ENCODE results near the gene ARID5A. TPM values are rescaled to one million over a fixed set of nuclear protein-coding genes. Genes with fewer than 3 reads are reported as not detected.

The ARID5A gene
- total and polyA plus RNA-seq, 2 of the 13 experiments (the other 11 are each of a cell fraction or from before 2014, with no cell fraction given) = 6.0 to 9.5 TPM

- peak; percentile 63 for TF ChIP-seq BHLHE40 (IDR thresholded peaks at IDR 0.05; ENCODE audit: low read length)
- peak; percentile 93 for TF ChIP-seq SRF (IDR thresholded peaks at IDR 0.05; ENCODE audit: low read depth, low read length)
- no peak for TF ChIP-seq MTF1 (CRISPR knock-in tag; IDR thresholded peaks at IDR 0.05)
- peak; percentile 100 for TF ChIP-seq XRCC5 (optimal IDR thresholded peaks at IDR 0.05; ENCODE audit: low read length)
- TF ChIP-seq ZNF124 (CRISPR knock-in tag; IDR thresholded peaks at IDR 0.05) = peak; percentile 97
- no peak for TF ChIP-seq FOXO4 (CRISPR knock-in tag; conservative IDR thresholded peaks at IDR 0.05)
- TF ChIP-seq KLF9 (CRISPR knock-in tag; IDR thresholded peaks at IDR 0.05; ENCODE audit: low read depth) = no peak
- TF ChIP-seq ELF1 (CRISPR knock-in tag; IDR thresholded peaks at IDR 0.05) = peak; percentile 71
- TF ChIP-seq GATAD2A (CRISPR knock-in tag; IDR thresholded peaks at IDR 0.05) = peak; percentile 94
- TF ChIP-seq ELF4 (CRISPR knock-in tag; IDR thresholded peaks at IDR 0.05; ENCODE audit: borderline replicate concordance) = no peak
- TF ChIP-seq FUBP1 (CRISPR knock-in tag; IDR thresholded peaks at IDR 0.05; ENCODE audit: borderline replicate concordance) = no peak; the same call in 1 of the 2 replicates
- no peak for TF ChIP-seq NFAT5 (CRISPR knock-in tag; IDR thresholded peaks at IDR 0.05)
- no peak for TF ChIP-seq ZSCAN20 (CRISPR knock-in tag; IDR thresholded peaks at IDR 0.05; ENCODE audit: borderline replicate concordance)
- TF ChIP-seq ONECUT2 (CRISPR knock-in tag; IDR thresholded peaks at IDR 0.05) = peak; percentile 47; the same call in 1 of the 2 replicates
- TF ChIP-seq AGO1 (IDR thresholded peaks at IDR 0.05; ENCODE audit: low read depth, low read length, poor library complexity, severe bottlenecking) = no peak
- TF ChIP-seq ZNF253 (CRISPR knock-in tag; IDR thresholded peaks at IDR 0.05; ENCODE audit: borderline replicate concordance) = no peak
- TF ChIP-seq ZFP36L1 (CRISPR knock-in tag; IDR thresholded peaks at IDR 0.05) = peak; percentile 73; the same call in 1 of the 2 replicates
- no peak for TF ChIP-seq ZNF883 (CRISPR knock-in tag; IDR thresholded peaks at IDR 0.05; ENCODE audit: not compliant biosample characterization)
- TF ChIP-seq ESRRA (CRISPR knock-in tag; IDR thresholded peaks at IDR 0.05; ENCODE audit: low read depth) = peak; percentile 91
- TF ChIP-seq TBL1XR1 (IDR thresholded peaks at IDR 0.05; ENCODE audit: borderline replicate concordance, low read length, partially characterized antibody) = peak; percentile 43
Observed at GRCh38 chr2:96556441-96557330, 20.1 kb downstream of the ARID5A start (continued).
